Right lobe of liver (tissue), 6 donors: ENCODE results near the gene AFMID. TPM values are rescaled to one million over a fixed set of nuclear protein-coding genes. Genes with fewer than 3 reads are reported as not detected.

Experiments
- ATAC-seq, 4 donors: fragments of 200-7000 bp; cut with Tn5 transposase; one replicate each; pipeline ENCODE4 v1.9.1; 2020; ENCODE audit warnings: mild to moderate bottlenecking in 4 of 4, moderate library complexity in 4 of 4
- DNase-seq, 3 donors: peaks; one replicate each; pipeline ENCODE4 v3.0.0-alpha.2; 2020
- H3K27ac ChIP-seq, 3 donors: fragments of 200-600 bp; one replicate each; pipeline ENCODE4 v1.8.0; 2022
- H3K27me3 ChIP-seq, 2 donors: fragments of 200-600 bp; one replicate each; pipeline ENCODE4 v1.8.0; 2022
- H3K36me3 ChIP-seq, 4 donors: fragments of 200-600 bp; sonication (generic) in 1 of 4; one replicate each; pipeline versions ENCODE4 v1.5.1 to v1.8.0; 2017 to 2022; ENCODE audit warnings: control low read depth in 1 of 4
- H3K4me1 ChIP-seq, 4 donors: fragments of 200-600 bp; sonication (generic) in 1 of 4; one replicate each; pipeline versions ENCODE4 v1.5.1 to v1.8.0; 2017 to 2022; ENCODE audit warnings: control low read depth in 1 of 4
- H3K4me3 ChIP-seq, 3 donors: fragments of 200-600 bp; one replicate each; pipeline ENCODE4 v1.8.0; 2022
- H3K9me3 ChIP-seq, 4 donors: fragments of 200-600 bp; sonication (generic) in 1 of 4; one replicate each; pipeline versions ENCODE4 v1.5.1 to v1.8.0; 2017 to 2022; ENCODE audit warnings: control low read depth in 1 of 4
- POLR2A ChIP-seq: fragments of 450-650 bp; IDR thresholded peaks from one replicate; pipeline ENCODE4 v1.6.1; 2017; ENCODE audit warnings: antibody characterized with exemption, mild to moderate bottlenecking
- WGBS: methylation state at CpG from one replicate; pipeline ENCODE4 v1.1.6; 2018; ENCODE audit warnings: low coverage, low lambda C conversion rate; ENCODE audit not compliant: insufficient coverage; ENCODE audit errors: missing lambda C conversion rate; 5-methylcytosine and 5-hydroxymethylcytosine counted together
- intact Hi-C, 2 donors: fragments of 100-400 bp; cut with DNase I; formaldehyde crosslinking; loops; one replicate each; pipeline versions ENCODE4 v1.11.2 to v1.14.1; 2022
- total RNA-seq, 6 experiments: library from RNA; depleted of rRNA in 2 of 6; stranded (reverse); fragments of >200 nt in 2 of 6; fragmentation: NEBNext Ultra II Directional in 3 of 6; extraction: Animal tissue kit (Norgen Biotek cat#: 25700) in 3 of 6; gene quantifications; one replicate each; pipeline versions ENCODE4 v1.1.0 to v1.2.4, GENCODE V29; 2016 to 2023
- TF ChIP-seq, protein P1 (sequence below), 4 donors: fragments of 200-600 bp in 3 of 4; fragments of 450-650 bp in 1 of 4; IDR thresholded peaks; one replicate each; pipeline versions ENCODE4 v1.5.1 to v1.8.0; 2016 to 2022; ENCODE audit warnings: antibody characterized with exemption in 4 of 4, mild to moderate bottlenecking in 2 of 4
- donor health status: DM: no; HTN: yes; CAD: no.
- donor health status: DM: no; HTN: no; CAD: no.
- donor health status: DM: no; HTN: no; CAD: no.
- donor health status: DM: no; HTN: yes; CAD: no.
- donor health status: DM: no; HTN: yes; CAD: no.

Gene AFMID
- total RNA-seq, 6 experiments from 2014 or later = 96.6 to 156 (median 142) TPM

GRCh38 chr17:78253946-78254672 is 66.9 kb downstream of the AFMID start:
- H3K4me3 ChIP-seq = peak overlapping the region; percentile 96 to 99 (median 98)
- peak; percentile 88 to 90 (median 89) for DNase-seq
- no peaks in the 10 kb centered on the region for H3K27me3 ChIP-seq
- peaks cover 0 to 25% (median 6%) of the 10 kb centered on the region in 4 donors for H3K4me1 ChIP-seq
- H3K36me3 ChIP-seq = no peaks in the 10 kb centered on the region
- H3K9me3 ChIP-seq = no peaks in the 10 kb centered on the region
- intact Hi-C loops = loop anchor here (5.0 to 10.0 kb wide), 2 partner anchors 79 to 82 kb away; no protein-coding TSS in a partner anchor
- ATAC-seq = peak; percentile 65 to 79 (median 78)
- TF ChIP-seq POLR2A = peak; percentile 47
- TF ChIP-seq, protein P1, sequence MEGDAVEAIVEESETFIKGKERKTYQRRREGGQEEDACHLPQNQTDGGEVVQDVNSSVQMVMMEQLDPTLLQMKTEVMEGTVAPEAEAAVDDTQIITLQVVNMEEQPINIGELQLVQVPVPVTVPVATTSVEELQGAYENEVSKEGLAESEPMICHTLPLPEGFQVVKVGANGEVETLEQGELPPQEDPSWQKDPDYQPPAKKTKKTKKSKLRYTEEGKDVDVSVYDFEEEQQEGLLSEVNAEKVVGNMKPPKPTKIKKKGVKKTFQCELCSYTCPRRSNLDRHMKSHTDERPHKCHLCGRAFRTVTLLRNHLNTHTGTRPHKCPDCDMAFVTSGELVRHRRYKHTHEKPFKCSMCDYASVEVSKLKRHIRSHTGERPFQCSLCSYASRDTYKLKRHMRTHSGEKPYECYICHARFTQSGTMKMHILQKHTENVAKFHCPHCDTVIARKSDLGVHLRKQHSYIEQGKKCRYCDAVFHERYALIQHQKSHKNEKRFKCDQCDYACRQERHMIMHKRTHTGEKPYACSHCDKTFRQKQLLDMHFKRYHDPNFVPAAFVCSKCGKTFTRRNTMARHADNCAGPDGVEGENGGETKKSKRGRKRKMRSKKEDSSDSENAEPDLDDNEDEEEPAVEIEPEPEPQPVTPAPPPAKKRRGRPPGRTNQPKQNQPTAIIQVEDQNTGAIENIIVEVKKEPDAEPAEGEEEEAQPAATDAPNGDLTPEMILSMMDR (IDR thresholded peaks at IDR 0.05) = no peak
- WGBS = 0% methylated on average over 2 of the region's 73 CpGs
- peak overlapping the region; percentile 86 to 90 (median 87) for H3K27ac ChIP-seq

GRCh38 chr17:78255029-78255656 is 68.0 kb downstream of the AFMID start:
- H3K27me3 ChIP-seq = no peaks in the 10 kb centered on the region
- no peaks in the 10 kb centered on the region for H3K36me3 ChIP-seq
- H3K4me1 ChIP-seq = peaks cover 0 to 25% (median 6%) of the 10 kb centered on the region in 4 donors
- 30% methylated on average over 2 of the region's 18 CpGs for WGBS
- intact Hi-C loops = loop anchor here in 1 of 2 donors (10.0 kb wide), 1 partner anchor 80 kb away; no protein-coding TSS in a partner anchor
- ATAC-seq = no peak
- TF ChIP-seq, protein P1 (IDR thresholded peaks at IDR 0.05) = no peak
- TF ChIP-seq POLR2A = no peak
- no peak overlapping the region for H3K4me3 ChIP-seq
- H3K9me3 ChIP-seq = no peaks in the 10 kb centered on the region
- no peak overlapping the region for H3K27ac ChIP-seq
- no peak for DNase-seq

DNA sequence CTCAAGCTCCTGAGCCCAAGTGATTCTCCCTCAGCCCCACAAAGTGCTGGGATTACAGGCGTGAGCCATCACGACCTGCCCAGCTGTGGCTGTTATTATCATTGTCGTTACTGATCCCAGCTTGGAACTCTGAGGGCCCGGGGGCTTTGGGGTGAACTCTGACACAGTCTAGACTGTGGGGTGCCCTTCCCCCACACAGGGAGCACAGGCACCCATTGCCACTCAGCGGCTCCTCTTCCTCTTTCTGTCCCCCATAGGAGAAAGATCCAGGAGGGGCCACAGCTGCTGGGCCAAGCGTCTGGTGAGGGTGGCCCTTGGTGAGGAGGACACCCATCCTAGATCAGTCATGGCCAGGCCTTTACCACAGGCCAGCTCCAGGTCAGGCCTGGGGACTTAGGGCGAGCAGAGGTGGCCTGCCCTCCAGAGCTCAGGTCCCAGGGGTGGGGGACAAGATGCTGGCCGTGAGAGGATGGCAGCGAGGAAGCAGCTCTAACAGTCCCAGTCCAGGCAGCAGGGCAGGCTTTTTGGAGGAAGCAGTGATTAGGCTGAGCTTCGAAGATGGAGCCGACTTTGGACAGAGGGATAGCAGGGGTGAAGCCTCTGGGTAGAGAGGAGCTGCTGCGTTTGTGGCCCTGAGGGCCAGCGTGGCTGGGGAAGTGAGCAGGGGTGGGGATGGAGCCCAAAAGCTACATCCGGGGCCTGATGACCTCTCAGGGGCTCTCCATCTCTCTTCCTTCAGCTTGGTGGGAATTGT is 69.0 kb downstream of the AFMID start:
- no peak for TF ChIP-seq POLR2A
- TF ChIP-seq, protein P1 (IDR thresholded peaks at IDR 0.05) = no peak
- 71% methylated on average over 7 of the region's 14 CpGs for WGBS
- no peak overlapping the region for H3K4me3 ChIP-seq
- no peaks in the 10 kb centered on the region for H3K9me3 ChIP-seq
- ATAC-seq (no peak), DNase-seq (no peak)
- peaks cover 0 to 25% (median 3%) of the 10 kb centered on the region in 4 donors for H3K4me1 ChIP-seq
- H3K27me3 ChIP-seq = no peaks in the 10 kb centered on the region
- peak overlapping the region; percentile 21 to 57 (median 29) for H3K27ac ChIP-seq
- intact Hi-C loops = loop anchor here in 1 of 2 donors (10.0 kb wide), 1 partner anchor 81 kb away; no protein-coding TSS in a partner anchor
- H3K36me3 ChIP-seq = no peaks in the 10 kb centered on the region

- no peaks in the 10 kb centered on the region for H3K9me3 ChIP-seq
- H3K4me3 ChIP-seq = no peak overlapping the region
- TF ChIP-seq, protein P1 (IDR thresholded peaks at IDR 0.05) = no peak
- no peak for TF ChIP-seq POLR2A
- WGBS = 19% methylated on average over 7 of the region's 18 CpGs
- ATAC-seq = peak in 3 of 4 donors; percentile 8 to 16 (median 15)
- peaks cover 0 to 25% (median 2%) of the 10 kb centered on the region in 4 donors for H3K4me1 ChIP-seq
- intact Hi-C loops = loop anchor here in 1 of 2 donors (10.0 kb wide), 1 partner anchor 82 kb away; no protein-coding TSS in a partner anchor
- no peaks in the 10 kb centered on the region for H3K36me3 ChIP-seq
- DNase-seq = peak in 1 of 3 donors; percentile 50
- H3K27me3 ChIP-seq = no peaks in the 10 kb centered on the region
- H3K27ac ChIP-seq = peak overlapping the region in 2 of 3 donors; percentile 29 to 57
Observed at GRCh38 chr17:78256707-78257591, 69.8 kb downstream of the AFMID start.
